ENCODE data around the gene TMEM186.
"Not testable (repeated sequence)": the region's sequence is repeated elsewhere in the genome, so short reads cannot be mapped to it uniquely, and the experiment has no call there.

TMEM186 gene, protein sequence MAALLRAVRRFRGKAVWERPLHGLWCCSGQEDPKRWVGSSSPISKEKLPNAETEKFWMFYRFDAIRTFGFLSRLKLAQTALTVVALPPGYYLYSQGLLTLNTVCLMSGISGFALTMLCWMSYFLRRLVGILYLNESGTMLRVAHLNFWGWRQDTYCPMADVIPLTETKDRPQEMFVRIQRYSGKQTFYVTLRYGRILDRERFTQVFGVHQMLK

DNA sequence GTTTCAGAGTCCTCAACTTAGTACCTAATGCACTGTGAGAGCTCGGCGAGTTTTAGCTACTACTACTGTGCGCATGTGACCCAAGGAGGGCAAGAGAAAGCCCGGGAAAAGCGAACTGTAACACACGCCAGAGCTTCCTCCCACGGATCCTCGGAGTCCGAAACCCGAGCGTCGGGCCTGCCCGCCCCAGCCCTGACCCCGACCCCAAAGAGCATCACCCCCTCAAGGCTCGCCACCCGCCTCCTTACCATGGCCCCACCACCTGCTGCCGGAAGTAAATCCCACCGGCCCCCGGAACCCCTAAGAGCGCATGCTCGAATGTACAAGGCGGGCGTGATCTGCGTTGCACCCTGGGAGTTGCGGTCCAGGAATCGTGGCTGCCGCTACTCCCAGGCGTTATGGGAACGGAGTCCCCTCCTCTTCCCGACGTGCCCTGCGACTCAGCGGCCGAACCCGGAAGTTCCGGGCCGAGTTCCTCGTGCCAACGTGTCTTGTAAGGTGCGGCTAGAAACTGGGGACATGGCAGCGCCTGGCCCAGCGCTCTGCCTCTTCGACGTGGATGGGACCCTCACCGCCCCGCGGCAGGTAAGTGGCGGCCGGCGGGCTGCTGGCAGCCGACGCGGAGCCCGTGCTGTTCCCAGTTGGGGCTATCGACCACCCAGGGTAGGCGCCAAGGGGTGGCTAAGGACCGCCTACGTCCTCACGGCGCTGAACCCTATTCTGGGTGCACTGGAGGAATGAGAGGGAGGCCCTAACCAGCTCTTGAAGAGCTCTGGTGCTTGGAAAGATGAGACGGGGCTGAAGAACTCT, at the start of gene TMEM186, which contains the start of gene PMM2:
Gene TMEM186, minus strand, starts transcription at position 276 of the 810 bp plus-strand sequence. Its CDS starts 25 bp downstream, at position 251.
Gene PMM2, plus strand, starts transcription at position 476 of the 810 bp plus-strand sequence. Its CDS starts 44 bp downstream, at position 520.
- peak; percentile 89 to 93 (median 90) for DNase-seq (ENCODE audit: low read depth in 3 of 3)

DNA sequence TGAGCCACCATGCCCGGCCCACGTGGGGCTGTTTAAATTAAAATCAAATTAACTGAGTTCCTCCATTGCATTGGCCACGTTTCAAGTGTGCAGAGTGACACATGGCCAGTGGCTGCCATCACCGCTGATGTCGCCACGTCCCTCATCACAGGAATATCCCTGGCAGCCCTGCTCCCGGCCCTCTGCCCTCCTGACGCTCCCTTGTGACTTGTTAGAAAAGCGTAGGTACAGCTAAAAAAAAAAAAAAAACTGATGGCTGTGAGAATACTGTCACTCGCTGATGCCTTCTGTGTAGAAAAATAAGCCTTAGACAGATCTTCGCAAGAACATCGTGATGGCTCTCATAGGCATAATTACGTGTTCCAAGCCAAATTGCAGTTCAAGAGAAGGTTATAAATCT, 49.7 kb upstream of the TMEM186 start:
- no peak for DNase-seq (ENCODE audit: low read depth in 3 of 3)

DNA sequence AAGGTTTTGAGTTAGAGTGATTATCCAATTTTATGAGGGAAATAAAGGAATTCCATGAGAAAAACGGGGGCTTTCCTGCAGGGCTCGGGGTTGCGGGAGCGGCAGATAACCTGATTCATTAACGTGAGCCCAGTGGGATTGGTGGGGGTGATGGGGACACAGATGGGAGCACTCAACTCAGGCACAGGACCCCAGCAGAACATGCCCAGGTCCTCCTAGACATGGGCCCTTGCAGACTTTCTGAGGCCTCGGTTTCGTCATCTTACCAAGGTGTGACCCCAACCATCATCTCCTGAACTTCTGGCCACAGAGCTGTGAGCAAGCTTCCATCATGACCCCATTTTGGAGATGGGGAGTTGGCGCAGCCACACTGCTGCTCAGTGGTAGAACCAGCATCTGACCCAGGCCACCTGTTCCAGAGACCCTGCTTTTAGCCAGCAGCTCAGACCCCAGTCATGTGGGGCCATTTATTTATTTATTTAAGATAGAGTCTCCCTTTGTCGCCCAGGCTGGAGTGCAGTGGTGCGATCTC, 49.0 kb upstream of the TMEM186 start:
- no peak for DNase-seq (ENCODE audit: low read depth in 3 of 3)

DNA sequence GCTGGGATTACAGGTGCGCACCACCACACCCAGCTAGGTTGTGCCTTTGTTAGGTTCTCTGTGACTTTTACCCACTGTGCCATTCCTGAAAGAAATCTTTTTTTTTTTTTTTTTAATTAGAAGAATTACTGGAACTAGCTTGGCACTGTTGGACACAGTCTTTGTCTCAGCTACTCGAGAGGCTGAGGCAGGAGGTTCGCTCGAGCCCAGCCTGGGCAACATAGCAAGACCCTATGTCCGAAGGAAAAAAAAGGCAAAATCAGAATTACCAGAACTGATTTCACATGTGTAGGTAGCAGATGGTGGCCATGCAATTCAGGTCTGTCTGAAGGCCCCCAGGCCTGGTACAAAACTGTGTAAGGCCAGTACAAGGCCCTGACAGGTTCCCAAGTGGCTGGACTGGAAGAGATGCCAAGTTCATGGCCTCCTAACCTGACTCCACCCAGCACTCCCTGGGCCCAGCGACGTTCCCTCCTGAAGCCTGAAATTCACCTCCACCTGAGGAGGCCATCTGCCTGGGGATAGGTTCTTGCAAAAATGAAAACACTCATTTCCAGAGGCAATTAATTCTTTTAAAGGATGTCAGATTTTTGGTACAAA, 48.4 kb upstream of the TMEM186 start:
- DNase-seq (ENCODE audit: low read depth in 3 of 3), result no peak

DNA sequence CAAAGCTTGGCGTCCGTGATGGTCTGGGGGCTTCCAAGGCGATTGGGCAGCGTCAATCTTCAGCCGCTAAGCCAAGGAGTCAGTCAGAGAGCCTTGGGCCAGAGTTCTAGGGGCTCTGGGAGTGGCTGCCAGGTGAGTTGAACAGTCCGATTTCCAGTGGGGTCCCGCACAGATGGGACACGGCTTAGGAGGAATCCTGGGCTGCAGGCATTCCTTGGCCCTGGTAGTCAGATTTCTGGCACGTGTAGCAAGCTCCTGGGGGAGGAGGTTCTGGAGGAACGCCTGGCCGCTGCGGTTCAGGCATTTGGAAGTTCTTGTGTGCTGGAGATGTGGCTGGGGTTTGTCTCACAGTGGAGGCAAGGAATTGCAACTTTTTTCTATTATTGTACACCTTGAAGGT, 45.9 kb upstream of the TMEM186 start:
- not testable (repeated sequence) for DNase-seq (ENCODE audit: low read depth in 3 of 3)

DNA sequence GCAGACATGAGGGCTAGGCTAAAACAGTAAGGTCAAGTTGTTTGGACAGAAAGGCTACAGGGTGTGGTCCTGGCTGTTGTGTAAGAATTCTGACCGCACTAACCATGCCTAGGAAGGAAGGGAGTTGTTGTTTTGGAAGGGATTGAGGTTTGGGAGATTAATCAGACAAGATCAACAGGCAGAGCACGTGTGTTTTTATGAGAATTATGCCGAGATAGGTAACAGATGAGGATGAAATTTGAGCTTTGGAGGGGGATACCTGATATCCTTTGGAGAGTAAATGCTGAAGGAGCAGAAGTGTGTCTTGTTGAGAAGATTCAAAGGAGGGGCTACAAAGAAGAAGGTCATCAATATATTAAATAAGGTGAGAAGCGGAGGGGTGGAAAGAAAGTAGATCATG, 44.6 kb upstream of the TMEM186 start:
- not testable (repeated sequence) for DNase-seq (ENCODE audit: low read depth in 3 of 3)

DNA sequence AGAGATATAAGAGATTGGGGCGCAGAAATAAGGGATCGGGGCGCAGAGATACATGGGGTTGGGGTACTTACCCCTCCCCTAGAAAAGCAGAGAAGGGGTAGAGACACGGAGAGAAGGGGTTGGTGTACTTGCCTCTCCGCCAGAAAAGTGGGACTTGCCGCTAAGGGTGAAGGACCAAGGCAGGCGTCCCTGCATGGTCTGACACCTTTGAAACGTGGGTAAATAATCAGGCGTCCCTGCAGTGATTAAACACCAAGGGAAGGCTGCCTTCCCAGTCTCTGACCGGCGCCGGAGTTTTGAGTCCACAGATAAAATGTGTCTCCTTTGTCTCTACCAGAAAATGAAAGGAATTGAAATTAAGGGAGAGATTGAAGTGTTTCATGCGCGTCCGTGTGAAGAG, 40.2 kb upstream of the TMEM186 start:
- DNase-seq (ENCODE audit: low read depth in 3 of 3), result not testable (repeated sequence)

DNA sequence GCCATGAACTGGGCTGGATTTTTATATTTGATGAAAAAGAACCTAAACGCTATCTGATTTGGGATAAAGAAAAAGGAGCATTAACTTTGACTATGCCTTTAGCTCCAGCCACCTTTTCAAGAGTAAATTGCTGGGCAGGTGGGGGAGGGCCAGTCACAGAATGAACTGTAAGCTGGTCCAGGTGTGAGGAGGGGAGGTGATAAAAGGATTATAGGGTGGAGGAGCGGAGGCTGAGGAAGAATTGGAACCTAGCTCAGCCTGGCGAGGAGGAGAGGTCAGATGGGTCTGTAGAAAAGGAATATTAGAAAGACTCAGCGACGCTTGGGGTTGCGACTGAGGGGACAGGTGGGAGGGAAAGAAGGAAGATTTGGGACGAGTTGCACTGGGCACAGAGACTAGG, 39.4 kb upstream of the TMEM186 start:
- DNase-seq (ENCODE audit: low read depth in 3 of 3), result not testable (repeated sequence)

DNA sequence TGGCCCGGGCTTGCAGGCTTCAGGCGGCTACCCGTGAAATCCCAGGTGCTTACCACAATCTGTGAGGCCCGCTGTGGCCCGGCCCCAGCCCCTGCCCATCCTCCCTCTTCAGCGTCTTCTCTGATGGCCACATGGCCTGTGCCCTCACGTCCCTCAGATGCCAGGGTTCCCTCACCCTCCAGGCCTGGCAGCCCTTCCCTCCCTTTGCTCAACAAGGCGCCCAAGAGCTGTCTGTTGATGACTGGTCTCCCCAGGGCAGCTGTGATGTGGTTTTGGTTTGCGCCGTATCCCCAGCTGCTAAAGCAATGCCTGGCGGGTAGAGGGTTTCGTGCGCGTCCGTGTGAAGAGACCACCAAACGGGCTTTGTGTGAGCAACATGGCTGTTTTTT, 35.3 kb upstream of the TMEM186 start:
- no peak for DNase-seq (ENCODE audit: low read depth in 3 of 3)

DNA sequence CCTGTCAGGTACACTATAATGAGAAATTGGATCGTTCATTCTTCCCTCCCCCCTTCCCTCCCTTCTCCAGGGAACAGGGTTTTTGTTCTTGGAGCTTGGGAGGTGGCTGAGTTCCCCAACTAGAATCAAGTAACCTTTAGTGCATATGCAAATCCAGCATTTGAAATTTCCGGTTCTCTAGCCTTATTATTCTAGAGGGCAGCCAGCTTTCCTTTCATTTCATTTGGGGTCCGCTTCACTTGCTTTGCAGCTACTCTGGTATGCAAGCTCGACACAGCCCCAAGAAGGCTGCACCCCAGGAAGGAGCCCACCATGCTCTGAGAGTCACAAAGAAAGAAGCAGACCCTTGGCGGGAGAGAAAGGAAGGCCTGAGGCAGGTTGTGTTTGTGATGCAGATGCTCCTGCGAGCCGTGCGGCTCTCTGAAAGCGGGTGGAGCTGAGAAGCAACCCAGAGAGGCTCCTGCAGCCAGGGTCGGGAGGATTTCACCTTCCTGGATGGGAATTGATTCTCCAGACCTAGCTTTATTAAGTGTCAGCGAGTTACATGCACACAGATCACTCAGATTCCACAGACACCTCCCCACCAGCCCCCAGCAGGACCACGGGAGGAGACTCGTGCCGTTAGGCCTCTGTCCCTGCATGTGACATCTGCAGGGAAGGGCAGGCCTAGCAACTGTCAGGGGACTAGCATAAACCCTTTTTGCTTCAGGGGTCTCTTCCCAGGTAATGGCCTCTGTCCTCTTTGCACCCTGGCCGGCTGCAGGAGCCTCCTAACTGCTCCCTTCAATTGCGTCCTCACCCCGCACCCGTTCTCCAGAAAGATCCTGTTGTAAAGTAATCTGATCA, 34.7 kb upstream of the TMEM186 start:
- DNase-seq (ENCODE audit: low read depth in 3 of 3), result no peak

DNA sequence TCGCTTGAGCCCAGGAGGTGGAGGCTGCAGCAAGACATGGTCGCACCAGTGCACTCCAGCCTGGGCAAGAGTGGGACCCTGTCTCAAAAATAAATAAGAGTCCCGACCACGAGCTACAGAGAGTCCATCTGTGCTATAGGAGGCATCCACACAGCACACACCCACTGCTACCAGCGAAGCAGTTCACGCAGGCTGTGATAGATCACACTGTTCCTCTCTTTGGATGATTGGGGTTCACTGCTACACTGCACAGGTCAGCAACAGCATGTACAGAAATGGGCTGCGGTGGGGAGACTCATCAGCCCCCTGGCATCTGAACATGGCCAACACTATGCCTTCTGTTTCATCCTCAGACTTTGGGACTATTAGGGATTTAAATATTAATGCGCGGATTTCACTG, 34.0 kb upstream of the TMEM186 start:
- DNase-seq (ENCODE audit: low read depth in 3 of 3), result no peak

DNA sequence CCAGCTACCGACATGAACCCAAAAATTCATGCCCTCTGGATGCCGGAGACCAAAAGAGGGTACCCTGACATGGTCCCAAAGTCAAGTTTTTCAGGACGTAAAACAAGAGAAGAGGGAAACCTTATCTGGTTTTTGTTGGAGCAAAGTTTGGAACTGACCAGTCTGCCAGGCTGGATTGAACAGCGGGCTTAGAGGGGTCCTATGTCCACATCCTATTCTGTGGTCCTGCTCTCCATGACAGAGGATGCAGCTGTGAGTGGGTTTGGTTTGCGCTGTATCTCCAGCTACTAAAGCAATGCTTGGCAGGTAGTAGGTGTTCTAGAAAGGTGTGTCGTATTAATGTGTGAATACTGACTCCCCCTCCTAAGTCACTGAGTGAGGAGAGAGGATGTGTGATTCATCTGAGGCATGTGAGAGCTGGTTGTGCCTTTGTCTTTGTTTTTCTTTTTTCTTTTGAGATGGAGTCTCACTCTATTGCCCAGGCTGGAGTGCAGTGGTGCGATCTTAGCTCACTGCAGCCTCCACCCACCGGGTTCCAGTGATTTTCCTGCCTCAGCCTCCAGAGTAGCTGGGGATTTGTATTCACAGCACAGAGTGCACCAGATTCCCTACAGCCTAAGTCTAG, 31.2 kb upstream of the TMEM186 start:
- no peak for DNase-seq (ENCODE audit: low read depth in 3 of 3)

DNA sequence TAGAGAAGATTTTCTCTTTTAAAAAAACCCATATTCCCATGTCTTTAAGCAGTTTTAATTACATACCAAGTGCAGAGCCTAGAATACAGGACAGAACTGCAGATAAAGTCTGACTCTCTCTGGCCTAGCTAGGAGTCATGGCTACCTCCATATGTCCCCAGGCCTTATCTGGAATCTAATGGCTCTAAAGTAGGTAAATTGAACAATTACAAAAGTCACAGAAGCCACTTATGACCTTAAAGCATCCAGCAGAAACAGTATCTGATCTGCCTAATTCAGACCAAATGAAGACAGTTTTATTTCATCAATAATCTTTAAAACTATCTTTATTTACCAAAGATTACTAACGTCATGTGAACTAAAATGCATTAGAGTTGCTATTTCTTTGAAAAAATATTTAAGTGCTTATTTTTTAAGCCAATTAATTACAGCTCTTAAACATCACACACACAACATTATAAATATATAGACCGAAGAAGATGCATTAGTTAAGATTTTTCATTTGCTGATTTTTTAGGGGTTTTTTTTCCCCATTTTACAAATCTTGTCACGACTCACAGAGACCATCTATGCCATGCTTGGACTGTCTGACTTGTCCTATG, 28.9 kb upstream of the TMEM186 start:
- DNase-seq (ENCODE audit: low read depth in 3 of 3), result no peak

DNA sequence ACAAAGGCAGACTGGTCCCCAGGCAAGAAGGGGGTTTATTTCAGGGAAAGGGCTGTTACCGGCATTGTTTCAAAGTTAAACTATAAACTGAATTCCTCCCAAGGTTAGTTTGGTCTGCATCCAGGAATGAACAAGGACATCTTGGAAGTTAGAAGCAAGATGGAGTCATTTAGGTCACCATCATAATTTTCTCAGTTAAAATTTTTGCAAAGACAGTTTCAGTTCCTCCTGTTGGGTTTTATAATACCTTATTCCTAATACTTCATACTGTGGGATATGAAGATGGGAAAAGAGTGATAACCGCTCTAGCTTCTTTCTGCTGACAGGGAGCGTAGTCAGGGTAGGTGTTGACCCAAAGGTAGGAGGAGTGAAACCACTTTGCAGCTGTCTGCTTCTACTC, 25.0 kb upstream of the TMEM186 start:
- no peak for DNase-seq (ENCODE audit: low read depth in 3 of 3)

DNA sequence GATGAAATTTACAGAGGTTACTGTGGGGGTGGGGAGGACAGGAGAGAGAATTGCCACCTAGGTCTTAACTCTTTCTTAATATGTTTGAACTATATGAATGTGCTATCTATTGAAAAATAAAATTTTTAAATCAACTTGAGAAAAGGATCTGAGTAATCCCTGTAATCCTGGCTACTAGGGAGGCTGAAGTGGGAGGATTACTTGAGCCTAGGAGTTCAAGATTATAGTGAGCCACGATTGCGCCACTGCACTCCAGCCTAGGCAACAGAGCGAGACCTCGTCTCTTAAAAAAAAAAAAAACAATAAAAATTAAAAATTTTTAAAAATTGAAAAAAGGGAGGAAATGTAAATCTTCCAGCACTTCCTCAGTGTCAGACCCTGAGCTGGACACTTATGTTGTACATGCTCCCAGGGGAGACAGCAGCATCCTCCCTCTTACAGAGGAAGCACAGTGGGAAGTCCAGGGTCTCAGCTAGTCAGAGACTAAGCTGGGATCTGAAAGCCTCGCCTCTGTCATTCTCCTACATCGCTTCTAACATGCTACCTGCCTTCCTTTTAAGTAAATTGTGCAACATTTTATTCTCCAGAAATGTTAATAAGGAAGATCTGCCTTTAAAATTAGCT, 22.1 kb upstream of the TMEM186 start:
- DNase-seq (ENCODE audit: low read depth in 3 of 3), result no peak

DNA sequence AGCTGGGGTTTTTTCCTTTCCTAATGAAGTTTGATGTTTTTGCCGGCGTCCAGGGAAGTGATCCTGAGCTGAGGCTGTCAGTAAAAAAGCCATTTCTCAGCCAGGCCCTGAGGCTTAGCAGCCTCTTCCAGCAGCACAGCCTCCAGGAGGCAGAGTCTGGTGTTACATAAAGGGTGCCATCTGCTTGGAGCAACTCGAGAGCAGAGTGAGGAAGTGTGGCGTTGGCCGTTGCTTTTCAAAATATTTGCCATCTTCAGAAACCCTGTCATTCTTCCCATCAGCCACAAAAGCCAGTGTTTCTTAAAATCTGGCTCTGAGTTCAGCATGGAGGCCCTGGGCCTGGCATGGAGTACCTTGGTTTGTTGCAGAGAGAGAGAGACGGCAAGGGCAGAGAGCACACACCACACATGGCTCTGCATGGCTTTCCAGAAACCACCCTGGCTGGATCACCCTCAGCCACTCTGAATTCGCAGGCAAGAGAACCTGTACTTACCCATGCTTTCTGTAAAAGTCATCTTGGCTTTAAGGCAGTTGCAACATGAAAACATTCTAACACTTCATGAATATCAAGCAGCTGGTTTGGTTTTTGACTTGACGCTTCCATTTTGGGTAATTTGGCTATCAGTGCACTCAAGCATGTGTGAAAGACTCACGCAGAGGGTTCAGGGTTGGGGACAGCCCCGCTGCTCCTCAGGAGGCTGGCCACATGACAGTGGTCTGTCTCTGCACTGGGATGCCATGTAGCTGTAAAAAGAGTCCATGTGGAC, 21.2 kb upstream of the TMEM186 start:
- no peak for DNase-seq (ENCODE audit: low read depth in 3 of 3)

DNA sequence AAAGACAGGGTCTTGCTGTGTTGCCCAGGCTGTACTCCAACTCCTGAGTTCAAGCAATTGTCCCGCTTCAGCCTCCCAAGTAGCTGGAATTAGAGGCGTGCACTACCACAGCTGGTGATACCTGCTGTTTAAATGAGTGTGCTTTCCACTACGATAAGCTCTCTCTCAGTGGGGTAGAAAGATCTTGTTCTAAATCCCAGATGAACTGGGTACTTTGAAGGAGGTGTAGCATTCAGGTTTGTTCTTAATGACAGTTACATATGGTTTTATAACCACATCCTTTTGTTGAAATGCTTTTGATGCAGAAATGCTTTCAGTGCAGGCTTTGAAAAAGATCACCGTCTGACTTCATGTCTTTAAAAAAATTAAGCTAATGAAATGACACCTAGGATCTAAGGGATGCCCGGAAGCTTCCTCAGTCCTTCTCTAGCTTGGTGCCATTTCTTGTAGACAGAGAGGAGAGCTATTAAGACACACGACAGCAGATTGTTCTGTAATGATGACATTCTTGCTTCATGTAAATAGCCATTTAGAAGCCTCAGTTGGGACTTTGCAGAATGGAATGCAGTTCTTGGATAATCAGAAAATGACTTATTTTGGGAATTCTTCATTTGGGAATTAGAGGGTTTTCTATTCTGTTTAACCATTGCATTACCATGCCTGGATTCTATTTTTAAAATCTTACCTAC, 19.7 kb upstream of the TMEM186 start:
- DNase-seq (ENCODE audit: low read depth in 3 of 3), result no peak

DNA sequence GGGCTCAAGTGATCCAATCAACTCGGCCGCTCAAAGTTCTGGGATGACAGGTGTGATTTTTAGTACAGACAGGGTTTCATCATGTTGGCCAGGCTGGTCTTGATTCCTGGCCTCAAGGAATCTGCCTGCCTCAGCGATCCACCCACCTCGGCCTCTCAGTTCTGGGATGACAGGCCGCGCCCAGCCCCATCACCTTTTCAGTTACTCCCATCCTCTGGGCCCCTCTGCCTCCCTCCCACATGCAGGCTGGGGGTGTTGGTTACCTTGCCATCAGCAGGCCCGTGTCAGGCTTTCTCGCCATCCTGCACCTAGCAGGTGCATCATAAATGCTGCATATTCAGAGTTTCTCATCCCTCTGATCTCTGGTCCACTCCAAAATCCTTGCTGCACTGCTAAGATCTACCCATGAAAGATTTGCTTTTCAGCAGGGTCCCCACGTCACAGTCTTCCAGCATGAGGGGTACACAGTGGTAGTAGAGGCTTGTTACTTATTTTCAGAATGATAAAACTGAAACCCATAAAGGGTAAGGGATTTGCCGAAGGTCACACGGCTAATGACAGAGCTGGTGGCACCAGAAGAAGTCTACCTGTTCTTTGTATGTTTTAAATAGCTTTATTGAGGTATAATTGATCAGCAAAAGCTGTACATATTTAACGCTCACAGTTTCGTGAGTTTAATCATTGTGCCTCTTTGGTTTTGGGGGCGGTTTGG, 16.8 kb upstream of the TMEM186 start:
- no peak for DNase-seq (ENCODE audit: low read depth in 3 of 3)

Data from stimulated activated CD4-positive, alpha-beta T cell treated with anti-CD3 and anti-CD28 coated beads, TNF-alpha, amount 100 ng/mL, for 48 hours (primary cell).